NCI-H526 treated with DMSO at 0.1 percent for 48 hours (cell line): ENCODE measurements around the gene REELD1.

Experiments
- DNase-seq: peaks from one replicate; lab custom pipeline; 2025; lab: John Stamatoyannopoulos, UW

Gene REELD1

DNA sequence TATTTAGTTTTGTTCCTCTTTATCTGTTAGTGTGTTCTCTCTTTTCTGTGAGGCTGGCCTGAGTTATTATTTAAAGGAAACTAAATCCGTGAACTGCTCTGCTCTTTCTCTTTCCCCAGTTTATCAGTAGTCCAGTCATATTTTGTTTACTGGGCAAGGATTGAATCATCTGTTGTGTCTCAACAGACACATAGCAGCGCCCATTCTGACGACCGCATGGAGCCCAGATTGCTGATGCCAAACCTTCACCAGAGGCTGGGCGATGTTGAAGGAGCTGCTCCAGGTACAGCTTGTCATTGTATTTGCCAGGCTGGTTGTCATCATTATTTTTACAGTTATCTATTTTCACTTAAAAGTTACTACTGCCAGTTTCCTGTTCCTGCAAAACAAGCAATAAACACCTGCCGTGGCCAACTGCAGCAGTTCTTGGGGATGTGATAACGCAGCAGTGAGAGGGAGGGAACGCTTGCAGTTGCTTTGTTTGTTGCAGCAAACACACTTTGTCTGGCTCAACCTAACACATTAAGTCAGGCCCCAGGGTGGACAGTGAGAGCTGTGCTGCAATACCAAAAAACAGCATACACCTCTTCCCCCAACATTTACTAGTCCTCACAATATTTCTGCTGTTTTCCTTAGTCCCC is 10.1 kb downstream of the REELD1 start:
- no peak for DNase-seq

DNA sequence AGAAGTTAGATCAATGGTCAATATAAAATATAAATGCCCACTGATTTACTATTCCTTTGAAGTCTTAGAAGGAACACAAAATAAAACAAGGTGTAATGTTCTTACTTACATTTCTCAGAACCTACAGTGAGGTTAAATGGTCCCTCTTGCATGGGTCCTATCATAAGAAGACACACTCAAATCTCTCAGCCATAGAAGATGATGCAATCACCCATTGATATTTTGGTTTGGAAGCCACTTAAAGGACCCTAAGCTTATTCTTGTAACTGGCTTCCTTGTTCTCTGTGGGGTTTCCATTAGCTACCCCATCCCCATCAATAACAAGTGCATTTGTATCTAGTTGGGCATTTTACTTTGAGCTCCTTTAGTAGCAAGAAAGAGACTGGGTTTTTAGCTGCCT is 15.1 kb downstream of the REELD1 start:
- DNase-seq, result no peak

- no peak for DNase-seq
Observed at GRCh38 chr4:146232131-146232722, 17.9 kb downstream of the REELD1 start.

- no peak for DNase-seq
Observed at GRCh38 chr4:146235654-146236177, 21.4 kb downstream of the REELD1 start.

- DNase-seq, result no peak
Observed at GRCh38 chr4:146236216-146236615, 21.9 kb downstream of the REELD1 start.

GRCh38 chr4:146237092-146237491 is 22.8 kb downstream of the REELD1 start:
- no peak for DNase-seq

- DNase-seq, result no peak
Observed at GRCh38 chr4:146238107-146238506, 23.8 kb downstream of the REELD1 start.

GRCh38 chr4:146243141-146243882 is 29.0 kb downstream of the REELD1 start:
- no peak for DNase-seq

DNA sequence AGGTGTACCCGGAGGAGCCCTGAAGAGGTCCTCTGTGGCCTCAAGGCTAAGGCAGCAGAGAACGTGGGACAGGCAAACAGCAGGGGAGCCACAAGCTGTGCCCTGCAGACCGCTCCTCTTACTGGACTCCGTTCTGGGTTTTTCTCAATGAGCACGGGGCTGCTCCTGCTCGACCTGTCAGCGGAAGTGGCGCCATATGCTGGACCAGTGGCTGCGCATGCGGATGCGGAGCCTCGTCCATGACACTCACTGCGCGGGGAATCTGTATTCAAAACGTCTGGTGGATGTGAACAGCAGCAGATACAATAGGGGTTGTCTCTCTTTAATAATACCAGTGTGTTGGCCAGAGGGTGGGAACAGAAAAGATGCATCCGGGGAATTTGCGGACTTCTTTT is 29.5 kb downstream of the REELD1 start:
- no peak for DNase-seq

- DNase-seq, result no peak
Observed at GRCh38 chr4:146244496-146244895, 30.2 kb downstream of the REELD1 start.

DNA sequence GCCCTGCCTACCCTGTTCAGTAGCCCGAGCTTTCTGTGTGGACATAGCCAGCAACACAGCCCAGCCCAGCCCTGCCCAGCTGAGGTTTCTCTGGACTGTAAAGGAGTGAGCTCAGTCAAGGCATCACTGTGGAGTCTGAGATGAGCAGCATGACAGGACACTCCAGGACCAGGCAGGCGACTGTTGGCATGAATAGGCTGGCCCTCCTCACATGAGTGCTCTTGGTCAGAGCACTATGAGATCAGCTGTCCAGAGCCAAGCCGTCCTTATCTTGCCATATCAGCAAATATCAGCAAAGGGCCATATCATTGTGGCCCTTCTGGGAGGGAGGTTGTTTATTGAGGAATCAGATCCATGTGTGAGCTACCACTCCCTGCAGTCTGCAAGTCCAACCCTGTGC is 30.9 kb downstream of the REELD1 start:
- DNase-seq, result no peak

- no peak for DNase-seq
Observed at GRCh38 chr4:146245850-146246249, 31.5 kb downstream of the REELD1 start.

DNA sequence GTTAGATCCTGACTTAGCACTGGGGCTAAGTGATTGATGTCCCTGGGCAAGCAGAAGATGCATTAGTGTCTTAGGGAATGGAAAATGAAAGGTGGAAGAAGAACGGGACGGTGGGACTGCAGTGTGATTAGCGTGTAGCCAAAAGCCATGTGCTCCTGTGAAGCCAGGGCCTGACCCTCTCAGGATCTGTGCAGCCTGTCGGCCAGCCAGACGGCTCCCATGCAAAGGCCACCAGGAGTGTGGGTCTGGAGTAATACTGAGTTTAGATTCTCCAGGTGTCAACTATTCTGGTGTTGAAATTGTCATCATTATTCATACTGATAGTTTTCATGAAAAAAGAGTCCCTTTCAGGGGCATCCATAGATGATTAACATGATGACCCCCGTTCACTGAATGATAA is 32.0 kb downstream of the REELD1 start:
- DNase-seq, result no peak

GRCh38 chr4:146247356-146247755 is 33.0 kb downstream of the REELD1 start:
- no peak for DNase-seq

DNA sequence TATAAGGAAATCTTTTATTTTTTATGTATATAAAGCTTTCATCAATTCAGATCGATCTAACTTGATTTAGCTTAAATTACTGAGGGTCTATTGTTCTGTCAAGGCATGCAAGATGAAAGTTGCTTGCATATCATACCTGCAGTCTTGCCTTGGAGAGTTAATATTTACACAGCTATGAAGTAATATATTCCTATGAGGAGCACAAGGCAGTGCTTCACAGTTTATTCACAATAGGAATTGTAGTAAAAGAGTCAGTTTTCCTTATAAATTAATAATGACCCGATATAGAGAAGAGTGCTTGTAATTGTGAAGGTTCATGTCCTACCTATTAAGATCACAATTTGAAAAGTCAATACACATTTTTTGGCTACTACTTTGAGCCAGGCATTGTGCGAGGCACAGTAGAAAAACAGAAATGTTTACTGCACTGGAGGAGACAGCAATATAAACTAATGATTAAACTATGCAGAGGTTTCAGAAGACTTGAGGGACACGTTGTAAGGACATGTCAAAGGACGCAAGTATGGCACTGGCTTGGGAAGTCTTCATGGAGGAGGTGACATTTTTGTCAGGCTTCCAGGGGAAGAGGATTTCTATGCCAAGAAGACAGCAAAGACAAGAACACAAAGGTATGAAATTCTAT is 38.8 kb downstream of the REELD1 start:
- no peak for DNase-seq

DNA sequence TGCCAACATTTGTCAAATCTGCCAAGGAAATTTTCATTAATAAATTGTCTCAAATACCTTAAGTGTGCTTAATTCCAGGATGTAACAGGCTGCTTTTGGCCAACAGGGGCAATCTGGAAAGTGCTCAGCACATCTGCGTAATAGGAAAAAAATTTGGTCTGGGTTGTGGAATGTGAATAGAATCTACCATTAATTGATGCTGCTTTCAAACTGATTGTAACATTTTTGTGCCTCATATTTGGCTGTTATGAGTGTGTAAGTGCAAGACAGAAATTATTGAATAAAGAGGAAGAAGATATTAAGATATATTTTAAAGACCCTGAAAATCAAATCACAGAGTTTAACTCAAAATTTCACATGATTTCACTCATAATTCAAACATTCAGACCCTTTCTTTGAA is 41.1 kb downstream of the REELD1 start:
- no peak for DNase-seq

DNA sequence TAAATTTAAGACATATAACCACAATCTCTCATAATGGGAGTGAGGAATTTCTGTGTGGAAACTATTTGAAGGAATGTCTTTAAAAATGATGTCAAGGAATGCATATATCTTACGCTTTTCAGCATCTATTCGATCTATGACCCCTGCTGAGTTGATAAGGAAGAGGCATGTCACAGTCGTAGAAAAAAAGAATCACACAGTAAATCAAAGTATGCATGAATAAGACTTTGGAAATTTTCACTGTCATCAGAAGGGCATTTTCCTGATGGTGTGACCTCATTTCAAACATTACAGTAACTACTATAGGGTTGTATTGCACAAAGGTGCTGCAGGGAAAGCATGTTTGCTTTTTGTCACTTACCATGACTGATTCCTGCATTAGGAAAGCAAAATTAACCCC is 41.5 kb downstream of the REELD1 start:
- no peak for DNase-seq

GRCh38 chr4:146256328-146256727 is 42.0 kb downstream of the REELD1 start:
- no peak for DNase-seq

DNA sequence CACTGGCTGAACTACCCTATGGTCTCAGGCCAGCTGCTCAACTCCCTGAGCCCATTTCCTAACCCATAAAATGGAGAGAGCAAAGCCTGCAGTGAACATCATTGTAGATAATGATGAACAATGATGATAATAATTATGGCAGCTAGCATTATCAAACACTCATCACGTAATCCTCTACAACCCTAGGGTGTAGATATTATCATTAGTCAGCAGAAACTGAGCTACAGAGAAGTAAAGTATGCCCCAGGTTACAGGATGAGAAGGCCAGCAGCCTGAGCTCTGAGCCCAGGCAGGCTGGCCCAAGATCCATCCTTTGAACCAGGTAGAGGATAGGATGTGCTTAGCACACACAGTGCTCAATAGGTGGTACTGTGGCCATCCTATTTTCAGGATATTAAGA is 43.2 kb downstream of the REELD1 start:
- DNase-seq, result no peak

GRCh38 chr4:146260521-146260920 is 46.2 kb downstream of the REELD1 start:
- no peak for DNase-seq

DNA sequence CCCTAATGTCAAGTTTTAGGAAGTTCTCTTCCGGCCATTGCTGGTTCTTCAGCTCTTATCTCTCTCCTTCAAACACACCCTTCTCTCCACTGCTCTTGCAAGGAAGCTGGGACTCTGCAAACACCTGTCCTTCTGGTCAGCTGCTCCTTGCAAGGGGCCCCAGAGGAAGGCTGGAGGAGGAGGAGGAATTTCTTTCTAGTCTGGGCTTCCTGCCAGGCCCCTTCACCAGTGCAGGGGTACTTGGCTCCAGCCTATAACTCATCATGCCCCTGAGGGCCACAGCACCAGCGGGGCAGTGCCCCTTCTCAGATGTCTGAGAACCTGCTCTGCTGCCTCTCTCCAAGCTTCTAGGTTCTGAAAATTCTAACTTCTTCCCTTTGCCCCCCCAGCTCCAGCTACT is 46.7 kb downstream of the REELD1 start:
- DNase-seq, result no peak

DNA sequence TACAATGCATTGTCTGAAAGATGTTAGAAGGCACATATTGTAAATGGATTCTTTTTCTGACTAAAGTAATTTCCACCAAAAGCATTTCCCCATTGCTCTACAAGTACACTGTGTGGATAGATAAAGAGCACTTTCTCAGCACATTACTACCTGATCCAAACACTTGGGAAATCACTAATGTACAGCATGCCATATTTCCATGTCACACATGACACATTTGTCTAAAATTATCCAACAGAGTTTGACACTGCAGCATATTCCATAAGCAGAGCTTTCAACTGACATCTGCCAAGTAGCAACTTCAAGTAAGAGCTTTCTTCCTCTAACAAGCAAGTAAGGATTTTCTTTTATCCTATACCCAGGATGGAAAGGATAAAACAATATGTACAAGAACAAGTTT is 49.5 kb downstream of the REELD1 start:
- DNase-seq, result no peak
